Heart left ventricle (tissue), 16 donors: Measurements from ENCODE around the gene INSR. TPM values are rescaled to one million over a fixed set of nuclear protein-coding genes. Genes with fewer than 3 reads are reported as not detected.
A peak's percentile ranks its signal among the peaks of the same experiment; 100 is the strongest.

ENCODE experiments used
- ATAC-seq, 4 donors: fragments of 200-7000 bp; cut with Tn5 transposase; one replicate each; pipeline ENCODE4 v1.9.1; 2020 to 2022; ENCODE audit warnings: moderate library complexity in 4 of 4, mild to moderate bottlenecking in 3 of 4, moderate number of reproducible peaks in 1 of 4
- DNase-seq, 5 donors: peaks; one replicate each; pipeline ENCODE4 v3.0.0-alpha.2; 2020
- H3K27ac ChIP-seq, 12 donors: fragments of 200-600 bp; sonication (generic) in 4 of 12; one replicate each; pipeline versions ENCODE4 v1.5.0 to v1.8.0; 2016 to 2022; ENCODE audit warnings: mild to moderate bottlenecking in 2 of 12
- H3K27me3 ChIP-seq, 9 donors: fragments of 200-600 bp; sonication (generic) in 2 of 9; one replicate each; pipeline versions ENCODE4 v1.5.1 to v1.8.0; 2016 to 2022; ENCODE audit warnings: mild to moderate bottlenecking in 3 of 9
- H3K36me3 ChIP-seq, 9 donors: fragments of 200-600 bp; sonication (generic) in 2 of 9; one replicate each; pipeline versions ENCODE4 v1.5.0 to v1.8.0; 2018 to 2022; ENCODE audit warnings: mild to moderate bottlenecking in 2 of 9
- H3K4me1 ChIP-seq, 12 donors: fragments of 200-600 bp; sonication (generic) in 4 of 12; one replicate each; pipeline versions ENCODE4 v1.5.0 to v1.8.0; 2016 to 2022; ENCODE audit warnings: mild to moderate bottlenecking in 3 of 12
- H3K4me3 ChIP-seq, 12 donors: fragments of 200-600 bp; sonication (generic) in 4 of 12; one replicate each; pipeline versions ENCODE4 v1.5.0 to v1.8.0; 2017 to 2022; ENCODE audit warnings: mild to moderate bottlenecking in 9 of 12, moderate library complexity in 4 of 12
- H3K9me3 ChIP-seq, 12 donors: fragments of 200-600 bp; sonication (generic) in 4 of 12; one replicate each; pipeline versions ENCODE4 v1.5.0 to v1.8.0; 2016 to 2022; ENCODE audit warnings: mild to moderate bottlenecking in 1 of 12
- POLR2A ChIP-seq, 2 donors: fragments of 450-650 bp; IDR thresholded peaks; one replicate each; pipeline ENCODE4 v1.6.1; 2017; ENCODE audit warnings: antibody characterized with exemption in 2 of 2, mild to moderate bottlenecking in 2 of 2, moderate library complexity in 2 of 2
- WGBS, 4 donors: extraction: QIAGEN DNeasy Blood & Tissue Kit in 2 of 4; methylation state at CpG; one replicate each; pipeline versions ENCODE4 v1.1.5 to v1.1.7; 2013 to 2018; 5-methylcytosine and 5-hydroxymethylcytosine counted together
- intact Hi-C, 10 donors: fragments of 100-400 bp; cut with DNase I; formaldehyde crosslinking; loops; one replicate each; pipeline versions ENCODE4 v1.11.1 to v1.14.2; 2022
- polyA plus RNA-seq, 2 donors: library from polyadenylated mRNA; stranded (reverse); fragments of 200-250 nt; gene quantifications; one replicate each; pipeline ENCODE4 v1.2.3, GENCODE V29; 2013
- total RNA-seq, 9 donors: library from RNA; depleted of rRNA in 2 of 9; stranded (reverse); fragments of >200 nt in 2 of 9; fragmentation: NEBNext Ultra II Directional in 3 of 9; extraction: Animal tissue kit (Norgen Biotek cat#: 25700) in 3 of 9; gene quantifications; one replicate each; pipeline versions ENCODE4 v1.1.0 to v1.2.4, GENCODE V29; 2016 to 2023
- TF ChIP-seq, protein P1 (sequence below), 12 donors: fragments of 200-600 bp; sonication (generic) in 4 of 12; IDR thresholded peaks; one replicate each; pipeline versions ENCODE4 v1.5.0 to v1.8.0; 2018 to 2022; ENCODE audit warnings: antibody characterized with exemption in 12 of 12, mild to moderate bottlenecking in 5 of 12
- donor health status: ischemic (EF 13 %, LVEDD 7.1; RV severe dilation, severe dysfunction).
- donor health status: healthy with polysubstance abuse.
- donor health status: DM: no; HTN: yes; CAD: no.
- donor health status: DM: no; HTN: no; CAD: no.
- donor health status: ischemic (EF 25% LVEDD 6.9; RV normal size, moderate dysfunction).
- donor health status: ischemic (EF 25% LVEDD 5.7; RV mildly dilated, moderate dysfunction).
- donor health status: healthy.
- donor health status: DM: yes; HTN: yes; CAD: no.
- donor health status: ischemic (EF 35%, LVEDD 5.7; RV mildly dilated, moderate dysfunction).
- donor health status: nonischemic (EF 11% LVEDD 7.7; RV severe dilation, severe dysfunction).
- donor health status: DM: yes; HTN: yes; CAD: no.
- donor health status: PGD.
- donor health status: ischemic (EF 29% LVEDD 5.4; RV normal size, mild dysfunction).
- donor health status: nonischemic (EF 23%, LVEDD 6.1; RV moderate dilation, normal function).

INSR gene
- total and polyA plus RNA-seq, 11 donors, result 28.7 to 221 (median 98.8) TPM

- Histone ChIP-seq H3K4me3 (no peak overlapping the region), H3K27ac (no peak overlapping the region), H3K27me3 (no peaks in the 10 kb centered on the region), H3K36me3 (peaks cover 6 to 95% (median 88%) of the 10 kb centered on the region in 9 donors), H3K4me1 (no peaks in the 10 kb centered on the region), H3K9me3 (peaks cover 0 to 23% (median 12%) of the 10 kb centered on the region in 12 donors)
- 59 to 70% (median 64%) methylated on average over 3 of the region's 3 CpGs for WGBS, 4 donors
- intact Hi-C loops, result no loop called here
- ATAC-seq (peak in 1 of 4 donors; percentile 8), DNase-seq (no peak)
- TF ChIP-seq POLR2A (IDR thresholded peaks at IDR 0.05), result no peak
- TF ChIP-seq, protein P1, sequence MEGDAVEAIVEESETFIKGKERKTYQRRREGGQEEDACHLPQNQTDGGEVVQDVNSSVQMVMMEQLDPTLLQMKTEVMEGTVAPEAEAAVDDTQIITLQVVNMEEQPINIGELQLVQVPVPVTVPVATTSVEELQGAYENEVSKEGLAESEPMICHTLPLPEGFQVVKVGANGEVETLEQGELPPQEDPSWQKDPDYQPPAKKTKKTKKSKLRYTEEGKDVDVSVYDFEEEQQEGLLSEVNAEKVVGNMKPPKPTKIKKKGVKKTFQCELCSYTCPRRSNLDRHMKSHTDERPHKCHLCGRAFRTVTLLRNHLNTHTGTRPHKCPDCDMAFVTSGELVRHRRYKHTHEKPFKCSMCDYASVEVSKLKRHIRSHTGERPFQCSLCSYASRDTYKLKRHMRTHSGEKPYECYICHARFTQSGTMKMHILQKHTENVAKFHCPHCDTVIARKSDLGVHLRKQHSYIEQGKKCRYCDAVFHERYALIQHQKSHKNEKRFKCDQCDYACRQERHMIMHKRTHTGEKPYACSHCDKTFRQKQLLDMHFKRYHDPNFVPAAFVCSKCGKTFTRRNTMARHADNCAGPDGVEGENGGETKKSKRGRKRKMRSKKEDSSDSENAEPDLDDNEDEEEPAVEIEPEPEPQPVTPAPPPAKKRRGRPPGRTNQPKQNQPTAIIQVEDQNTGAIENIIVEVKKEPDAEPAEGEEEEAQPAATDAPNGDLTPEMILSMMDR (IDR thresholded peaks at IDR 0.05), result no peak
These were observed 169.4 kb downstream of the INSR start for GRCh38 chr19:7124782-7125181.

- intact Hi-C loops, result no loop called here
These were observed 171.5 kb downstream of the INSR start for GRCh38 chr19:7122701-7123100.

GRCh38 chr19:7120499-7120898 lies 173.7 kb downstream of the INSR start:
- Histone ChIP-seq H3K36me3 (peaks cover 3 to 94% (median 76%) of the 10 kb centered on the region in 9 donors), H3K4me3 (no peak overlapping the region), H3K27ac (no peak overlapping the region), H3K9me3 (peaks cover 0 to 3% (median 0%) of the 10 kb centered on the region in 12 donors), H3K4me1 (no peaks in the 10 kb centered on the region), H3K27me3 (no peaks in the 10 kb centered on the region)
- no peak for TF ChIP-seq POLR2A (IDR thresholded peaks at IDR 0.05)
- TF ChIP-seq, protein P1 (IDR thresholded peaks at IDR 0.05), result no peak
- DNase-seq (no peak), ATAC-seq (no peak)
- 92 to 97% (median 96%) methylated on average over 10 of the region's 10 CpGs for WGBS, 4 donors
- intact Hi-C loops, result no loop called here

More at GRCh38 chr19:7122701-7123100, 171.5 kb downstream of the INSR start:
- Histone ChIP-seq H3K36me3 (peaks cover 9 to 94% (median 84%) of the 10 kb centered on the region in 9 donors), H3K27me3 (no peaks in the 10 kb centered on the region), H3K27ac (no peak overlapping the region), H3K4me1 (no peaks in the 10 kb centered on the region), H3K4me3 (no peak overlapping the region), H3K9me3 (peaks cover 0 to 23% (median 12%) of the 10 kb centered on the region in 12 donors)
- 93 to 98% (median 97%) methylated on average over 14 to 16 of the region's 16 CpGs for WGBS, 4 donors
- ATAC-seq, result no peak
- TF ChIP-seq POLR2A (IDR thresholded peaks at IDR 0.05), result no peak
- TF ChIP-seq, protein P1 (IDR thresholded peaks at IDR 0.05), result no peak
- DNase-seq, result no peak

DNA sequence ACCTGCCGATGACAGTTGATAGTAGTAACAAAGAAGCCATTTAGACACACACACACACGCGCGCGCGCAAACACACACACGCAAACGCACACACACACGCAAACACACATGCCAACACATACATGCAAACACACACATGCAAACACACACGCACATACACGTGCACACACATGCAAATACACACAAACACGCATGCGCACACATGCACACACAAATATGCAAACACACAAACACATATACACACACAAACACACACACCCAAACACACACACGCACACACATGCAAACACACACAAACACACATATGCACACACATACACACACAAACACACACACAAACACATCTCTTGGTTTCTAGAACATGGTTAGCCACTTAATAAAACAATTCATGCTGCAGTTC lies 174.6 kb downstream of the INSR start:
- 84 to 95% (median 88%) methylated on average over 14 of the region's 14 CpGs for WGBS, 4 donors
- Histone ChIP-seq H3K27ac (no peak overlapping the region), H3K27me3 (no peaks in the 10 kb centered on the region), H3K4me1 (no peaks in the 10 kb centered on the region), H3K4me3 (no peak overlapping the region), H3K9me3 (no peaks in the 10 kb centered on the region), H3K36me3 (peaks cover 3 to 94% (median 73%) of the 10 kb centered on the region in 9 donors)
- DNase-seq (no peak), ATAC-seq (no peak)
- intact Hi-C loops, result no loop called here
- TF ChIP-seq, protein P1 (IDR thresholded peaks at IDR 0.05), result no peak
- no peak for TF ChIP-seq POLR2A (IDR thresholded peaks at IDR 0.05)
